Measurements from ENCODE around the gene KNOP1. TPM values are rescaled to one million over a fixed set of nuclear protein-coding genes. Genes with fewer than 3 reads are reported as not detected.

The KNOP1 gene
- total RNA-seq, 1 experiment from 2014 or later = 65.0 TPM

GRCh38 chr16:19733551-19733950 is 15.5 kb upstream of the KNOP1 start:
- ChIA-PET CTCF (interaction anchor here (0.6 kb wide), 1 partner anchor 14 kb away, joined by 3 read pairs; no protein-coding TSS in a partner anchor), POLR2A (ENCODE audit: low non-redundant PET) (no interaction called here)
- no peak for DNase-seq (ENCODE audit: low spot score)
- Histone ChIP-seq H3K36me3 (ENCODE audit: insufficient read depth, low read length, poor library complexity, severe bottlenecking) (no peaks in the 10 kb centered on the region), H3K9me3 (ENCODE audit: low read depth, low read length, poor library complexity, severe bottlenecking) (no peaks in the 10 kb centered on the region), H3K4me3 (ENCODE audit: low read depth, low read length, poor library complexity, severe bottlenecking) (no peak overlapping the region), H3K4me1 (ENCODE audit: insufficient read depth, low read length, poor library complexity, severe bottlenecking) (no peaks in the 10 kb centered on the region), H3K27me3 (replicated peaks; ENCODE audit: insufficient read depth, low read depth, low read length, poor library complexity) (no peaks in the 10 kb centered on the region), H3K27ac (ENCODE audit: low read depth, low read length, poor library complexity, severe bottlenecking) (no peak overlapping the region)
- no peak for TF ChIP-seq CTCF (conservative IDR thresholded peaks at IDR 0.05; ENCODE audit: low read depth, low read length)
- no peak for TF ChIP-seq EZH2 (IDR thresholded peaks at IDR 0.05; ENCODE audit: borderline replicate concordance, low read depth, low read length, poor library complexity, severe bottlenecking)
- intact Hi-C loops (cut with micrococcal nuclease; ENCODE audit: unreplicated experiment) = no loop called here
- no TSS peak for BruUV-seq (replicated peaks)

DNA sequence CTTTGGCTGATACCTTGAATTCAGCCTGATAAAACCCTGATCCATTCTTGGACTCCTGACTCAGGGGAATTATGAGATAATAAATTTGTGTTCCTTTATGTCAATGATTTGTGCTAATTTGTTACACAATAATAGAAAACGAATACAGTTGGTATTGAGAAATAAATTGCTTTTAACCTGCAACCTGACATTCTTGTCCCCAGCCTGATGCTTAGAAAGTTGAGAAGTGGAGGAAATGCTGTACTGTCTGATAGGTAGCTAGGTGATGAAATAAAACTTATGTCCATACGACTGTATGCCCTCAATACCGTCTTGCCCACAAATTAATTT is 10.6 kb upstream of the KNOP1 start:
- intact Hi-C loops (cut with micrococcal nuclease; ENCODE audit: unreplicated experiment) = no loop called here
- TF ChIP-seq EZH2 (IDR thresholded peaks at IDR 0.05; ENCODE audit: borderline replicate concordance, low read depth, low read length, poor library complexity, severe bottlenecking) (no peak), CTCF (conservative IDR thresholded peaks at IDR 0.05; ENCODE audit: low read depth, low read length) (no peak)
- POLR2A ChIA-PET (ENCODE audit: low non-redundant PET) = no interaction called here

GRCh38 chr16:19722981-19723380 is 5.0 kb upstream of the KNOP1 start:
- H3K36me3 ChIP-seq (ENCODE audit: insufficient read depth, low read length, poor library complexity, severe bottlenecking) = no peaks in the 10 kb centered on the region
- POLR2A ChIA-PET (ENCODE audit: low non-redundant PET) = no interaction called here
- CTCF ChIA-PET = no interaction called here

More for the DNA sequence above, 10.6 kb upstream of the KNOP1 start:
- H3K27ac ChIP-seq (ENCODE audit: low read depth, low read length, poor library complexity, severe bottlenecking) = no peak overlapping the region
- BruUV-seq (replicated peaks) = no TSS peak
- H3K36me3 ChIP-seq (ENCODE audit: insufficient read depth, low read length, poor library complexity, severe bottlenecking) = no peaks in the 10 kb centered on the region
- CTCF ChIA-PET = no interaction called here
- no peak overlapping the region for H3K4me3 ChIP-seq (ENCODE audit: low read depth, low read length, poor library complexity, severe bottlenecking)
- no peaks in the 10 kb centered on the region for H3K27me3 ChIP-seq (replicated peaks; ENCODE audit: insufficient read depth, low read depth, low read length, poor library complexity)
- H3K9me3 ChIP-seq (ENCODE audit: low read depth, low read length, poor library complexity, severe bottlenecking) = no peaks in the 10 kb centered on the region
- H3K4me1 ChIP-seq (ENCODE audit: insufficient read depth, low read length, poor library complexity, severe bottlenecking) = no peaks in the 10 kb centered on the region
- DNase-seq (ENCODE audit: low spot score) = no peak

GRCh38 chr16:19722269-19722952 is 4.4 kb upstream of the KNOP1 start:
- H3K4me1 ChIP-seq (ENCODE audit: insufficient read depth, low read length, poor library complexity, severe bottlenecking) = peaks cover 6% of the 10 kb centered on the region
- no peaks in the 10 kb centered on the region for H3K36me3 ChIP-seq (ENCODE audit: insufficient read depth, low read length, poor library complexity, severe bottlenecking)
- ChIA-PET POLR2A (ENCODE audit: low non-redundant PET) (no interaction called here), CTCF (interaction anchor here (0.7 kb wide), 1 partner anchor 9 kb away, joined by 3 read pairs; no protein-coding TSS in a partner anchor)
- H3K27ac ChIP-seq (ENCODE audit: low read depth, low read length, poor library complexity, severe bottlenecking) = no peak overlapping the region
- no peak for DNase-seq (ENCODE audit: low spot score)
- H3K4me3 ChIP-seq (ENCODE audit: low read depth, low read length, poor library complexity, severe bottlenecking) = no peak overlapping the region
- intact Hi-C loops (cut with micrococcal nuclease; ENCODE audit: unreplicated experiment) = no loop called here
- no peaks in the 10 kb centered on the region for H3K9me3 ChIP-seq (ENCODE audit: low read depth, low read length, poor library complexity, severe bottlenecking)
- BruUV-seq (replicated peaks) = no TSS peak
- no peaks in the 10 kb centered on the region for H3K27me3 ChIP-seq (replicated peaks; ENCODE audit: insufficient read depth, low read depth, low read length, poor library complexity)
- TF ChIP-seq EZH2 (IDR thresholded peaks at IDR 0.05; ENCODE audit: borderline replicate concordance, low read depth, low read length, poor library complexity, severe bottlenecking) = no peak
- no peak for TF ChIP-seq CTCF (conservative IDR thresholded peaks at IDR 0.05; ENCODE audit: low read depth, low read length)

More at GRCh38 chr16:19722981-19723380, 5.0 kb upstream of the KNOP1 start:
- no TSS peak for BruUV-seq (replicated peaks)
- Histone ChIP-seq H3K27ac (ENCODE audit: low read depth, low read length, poor library complexity, severe bottlenecking) (no peak overlapping the region), H3K27me3 (replicated peaks; ENCODE audit: insufficient read depth, low read depth, low read length, poor library complexity) (no peaks in the 10 kb centered on the region), H3K9me3 (ENCODE audit: low read depth, low read length, poor library complexity, severe bottlenecking) (no peaks in the 10 kb centered on the region), H3K4me1 (ENCODE audit: insufficient read depth, low read length, poor library complexity, severe bottlenecking) (peaks cover 6% of the 10 kb centered on the region), H3K4me3 (ENCODE audit: low read depth, low read length, poor library complexity, severe bottlenecking) (no peak overlapping the region)
- no peak for TF ChIP-seq EZH2 (IDR thresholded peaks at IDR 0.05; ENCODE audit: borderline replicate concordance, low read depth, low read length, poor library complexity, severe bottlenecking)
- DNase-seq (ENCODE audit: low spot score) = peak; percentile 23
- intact Hi-C loops (cut with micrococcal nuclease; ENCODE audit: unreplicated experiment) = no loop called here

Data from A673 (cell line).